ENCODE results near the gene RSPH9. TPM values are rescaled to one million over a fixed set of nuclear protein-coding genes. Genes with fewer than 3 reads are reported as not detected.
"Not testable (repeated sequence)": the region's sequence is repeated elsewhere in the genome, so short reads cannot be mapped to it uniquely, and the experiment has no call there.

RSPH9 gene
- total RNA-seq, 2 donors from 2014 or later = 0.12 TPM; not detected in 1

GRCh38 chr6:43695215-43695966, 50.6 kb downstream of the RSPH9 start:
- no peak overlapping the region for H3K27ac Mint-ChIP-seq
- no peak for DNase-seq
- no peaks in the 10 kb centered on the region for H3K36me3 Mint-ChIP-seq (ENCODE audit: insufficient read depth in 2 of 2)
- no peaks in the 10 kb centered on the region for H3K9me3 Mint-ChIP-seq
- H3K27me3 Mint-ChIP-seq (ENCODE audit: low read depth) = peaks cover 16% of the 10 kb centered on the region
- H3K4me3 Mint-ChIP-seq = no peak overlapping the region
- ATAC-seq (replicated peaks in 1 of 2) = no peak
- H3K4me1 Mint-ChIP-seq (ENCODE audit: low read depth) = no peaks in the 10 kb centered on the region

- Mint-ChIP-seq H3K27ac (no peak overlapping the region), H3K4me3 (no peak overlapping the region), H3K4me1 (ENCODE audit: low read depth) (no peaks in the 10 kb centered on the region), H3K27me3 (ENCODE audit: low read depth) (peaks cover 17% of the 10 kb centered on the region), H3K9me3 (no peaks in the 10 kb centered on the region), H3K36me3 (ENCODE audit: insufficient read depth in 2 of 2) (no peaks in the 10 kb centered on the region)
- no peak for ATAC-seq (replicated peaks in 1 of 2)
- no peak for DNase-seq
Observed at GRCh38 chr6:43695967-43696291, 51.1 kb downstream of the RSPH9 start.

- H3K27me3 Mint-ChIP-seq (ENCODE audit: low read depth) = peaks cover 30% of the 10 kb centered on the region
- H3K9me3 Mint-ChIP-seq = no peaks in the 10 kb centered on the region
- H3K4me3 Mint-ChIP-seq = no peak overlapping the region
- DNase-seq = no peak
- H3K36me3 Mint-ChIP-seq (ENCODE audit: insufficient read depth in 2 of 2) = no peaks in the 10 kb centered on the region
- no peak for ATAC-seq (replicated peaks in 1 of 2)
- H3K4me1 Mint-ChIP-seq (ENCODE audit: low read depth) = no peaks in the 10 kb centered on the region
- no peak overlapping the region for H3K27ac Mint-ChIP-seq
Observed at GRCh38 chr6:43697421-43697820, 52.6 kb downstream of the RSPH9 start.

- DNase-seq (no peak), ATAC-seq (replicated peaks in 1 of 2) (no peak)
- Mint-ChIP-seq H3K27ac (no peak overlapping the region), H3K27me3 (ENCODE audit: low read depth) (peaks cover 33% of the 10 kb centered on the region), H3K36me3 (ENCODE audit: insufficient read depth in 2 of 2) (no peaks in the 10 kb centered on the region), H3K9me3 (no peaks in the 10 kb centered on the region), H3K4me1 (ENCODE audit: low read depth) (no peaks in the 10 kb centered on the region), H3K4me3 (no peak overlapping the region)
Observed at GRCh38 chr6:43698584-43699349, 53.9 kb downstream of the RSPH9 start.

GRCh38 chr6:43699564-43700186, 54.8 kb downstream of the RSPH9 start:
- ATAC-seq (replicated peaks in 1 of 2) (no peak), DNase-seq (no peak)
- H3K36me3 Mint-ChIP-seq (ENCODE audit: insufficient read depth in 2 of 2) = no peaks in the 10 kb centered on the region
- H3K27ac Mint-ChIP-seq = no peak overlapping the region
- peaks cover 33% of the 10 kb centered on the region for H3K27me3 Mint-ChIP-seq (ENCODE audit: low read depth)
- H3K4me1 Mint-ChIP-seq (ENCODE audit: low read depth) = no peaks in the 10 kb centered on the region
- H3K4me3 Mint-ChIP-seq = no peak overlapping the region
- no peaks in the 10 kb centered on the region for H3K9me3 Mint-ChIP-seq

- not testable (repeated sequence) for H3K4me1 Mint-ChIP-seq (ENCODE audit: low read depth); H3K27ac Mint-ChIP-seq; H3K9me3 Mint-ChIP-seq; H3K4me3 Mint-ChIP-seq; ATAC-seq (replicated peaks in 1 of 2); DNase-seq; H3K36me3 Mint-ChIP-seq (ENCODE audit: insufficient read depth in 2 of 2)
- H3K27me3 Mint-ChIP-seq (ENCODE audit: low read depth) = peaks cover 36% of the 10 kb centered on the region
Observed at GRCh38 chr6:43700939-43701560, 56.2 kb downstream of the RSPH9 start.

- DNase-seq (no peak), ATAC-seq (replicated peaks in 1 of 2) (no peak)
- no peak overlapping the region for H3K4me3 Mint-ChIP-seq
- H3K9me3 Mint-ChIP-seq = no peaks in the 10 kb centered on the region
- H3K4me1 Mint-ChIP-seq (ENCODE audit: low read depth) = peaks cover 7% of the 10 kb centered on the region
- peaks cover 46% of the 10 kb centered on the region for H3K27me3 Mint-ChIP-seq (ENCODE audit: low read depth)
- no peak overlapping the region for H3K27ac Mint-ChIP-seq
- H3K36me3 Mint-ChIP-seq (ENCODE audit: insufficient read depth in 2 of 2) = no peaks in the 10 kb centered on the region
Observed at GRCh38 chr6:43702171-43702533, 57.3 kb downstream of the RSPH9 start.

GRCh38 chr6:43702534-43703440, 58.0 kb downstream of the RSPH9 start:
- ATAC-seq (replicated peaks in 1 of 2) = peak; percentile 74 to 80
- H3K27me3 Mint-ChIP-seq (ENCODE audit: low read depth) = peaks cover 45% of the 10 kb centered on the region
- no peaks in the 10 kb centered on the region for H3K36me3 Mint-ChIP-seq (ENCODE audit: insufficient read depth in 2 of 2)

GRCh38 chr6:43703512-43704429, 58.9 kb downstream of the RSPH9 start:
- Mint-ChIP-seq H3K4me3 (no peak overlapping the region), H3K9me3 (no peaks in the 10 kb centered on the region), H3K36me3 (ENCODE audit: insufficient read depth in 2 of 2) (no peaks in the 10 kb centered on the region), H3K27me3 (ENCODE audit: low read depth) (peaks cover 36% of the 10 kb centered on the region), H3K4me1 (ENCODE audit: low read depth) (peaks cover 8% of the 10 kb centered on the region), H3K27ac (no peak overlapping the region)
- no peak for ATAC-seq (replicated peaks in 1 of 2)
- no peak for DNase-seq

More at GRCh38 chr6:43702534-43703440, 58.0 kb downstream of the RSPH9 start:
- DNase-seq = peak; percentile 39 to 43
- peaks cover 7% of the 10 kb centered on the region for H3K4me1 Mint-ChIP-seq (ENCODE audit: low read depth)
- no peaks in the 10 kb centered on the region for H3K9me3 Mint-ChIP-seq
- H3K4me3 Mint-ChIP-seq = no peak overlapping the region
- no peak overlapping the region for H3K27ac Mint-ChIP-seq

GRCh38 chr6:43705996-43706395, 61.2 kb downstream of the RSPH9 start:
- no peaks in the 10 kb centered on the region for H3K36me3 Mint-ChIP-seq (ENCODE audit: insufficient read depth in 2 of 2)
- peaks cover 23% of the 10 kb centered on the region for H3K4me1 Mint-ChIP-seq (ENCODE audit: low read depth)
- no peak for ATAC-seq (replicated peaks in 1 of 2)
- H3K4me3 Mint-ChIP-seq = no peak overlapping the region
- no peak for DNase-seq
- H3K27ac Mint-ChIP-seq = no peak overlapping the region
- no peaks in the 10 kb centered on the region for H3K9me3 Mint-ChIP-seq
- H3K27me3 Mint-ChIP-seq (ENCODE audit: low read depth) = peaks cover 32% of the 10 kb centered on the region

- Mint-ChIP-seq H3K27me3 (ENCODE audit: low read depth) (peaks cover 34% of the 10 kb centered on the region), H3K4me3 (no peak overlapping the region), H3K4me1 (ENCODE audit: low read depth) (peaks cover 23% of the 10 kb centered on the region), H3K27ac (no peak overlapping the region), H3K9me3 (no peaks in the 10 kb centered on the region), H3K36me3 (ENCODE audit: insufficient read depth in 2 of 2) (no peaks in the 10 kb centered on the region)
- ATAC-seq (replicated peaks in 1 of 2) (no peak), DNase-seq (no peak)
Observed at GRCh38 chr6:43706788-43707187, 62.0 kb downstream of the RSPH9 start.

- DNase-seq (no peak), ATAC-seq (replicated peaks in 1 of 2) (no peak)
- Mint-ChIP-seq H3K4me3 (no peak overlapping the region), H3K9me3 (no peaks in the 10 kb centered on the region), H3K27ac (no peak overlapping the region), H3K27me3 (ENCODE audit: low read depth) (peaks cover 33% of the 10 kb centered on the region), H3K36me3 (ENCODE audit: insufficient read depth in 2 of 2) (no peaks in the 10 kb centered on the region), H3K4me1 (ENCODE audit: low read depth) (peaks cover 23% of the 10 kb centered on the region)
Observed at GRCh38 chr6:43707269-43707668, 62.4 kb downstream of the RSPH9 start.

Measured in activated T-cell treated with anti-CD3 and anti-CD28 coated beads, Interleukin-2, amount 50 U/mL, for 72 hours (primary cell).